Cortex of kidney (tissue), 1 donor: ENCODE measurements around the gene THAP7.
"Not testable (repeated sequence)": the region's sequence is repeated elsewhere in the genome, so short reads cannot be mapped to it uniquely, and the experiment has no call there.

Experiments used
- DNase-seq: peaks from one replicate; lab custom pipeline; 2025; lab: John Stamatoyannopoulos, UW

The THAP7 gene

GRCh38 chr22:20978419-20978818 is 23.5 kb downstream of the THAP7 start:
- DNase-seq = no peak

GRCh38 chr22:20977516-20978170 is 24.3 kb downstream of the THAP7 start:
- DNase-seq = no peak

- DNase-seq = no peak
Observed at GRCh38 chr22:20977019-20977418, 24.9 kb downstream of the THAP7 start.

- no peak for DNase-seq
Observed at GRCh38 chr22:20976291-20976877, 25.5 kb downstream of the THAP7 start.

- no peak for DNase-seq
Observed at GRCh38 chr22:20975541-20976290, 26.2 kb downstream of the THAP7 start.

- DNase-seq = no peak
Observed at GRCh38 chr22:20974336-20974955, 27.5 kb downstream of the THAP7 start.

- no peak for DNase-seq
Observed at GRCh38 chr22:20973634-20974286, 28.2 kb downstream of the THAP7 start.

GRCh38 chr22:20972933-20973577 is 28.9 kb downstream of the THAP7 start:
- no peak for DNase-seq

GRCh38 chr22:20972014-20972694 is 29.8 kb downstream of the THAP7 start:
- DNase-seq = not testable (repeated sequence)

GRCh38 chr22:20970939-20971657 is 30.8 kb downstream of the THAP7 start:
- DNase-seq = no peak

GRCh38 chr22:20968281-20968977 is 33.5 kb downstream of the THAP7 start:
- no peak for DNase-seq

- no peak for DNase-seq
Observed at GRCh38 chr22:20967697-20968211, 34.2 kb downstream of the THAP7 start.

GRCh38 chr22:20966883-20967696 is 34.8 kb downstream of the THAP7 start, which contains the start of gene AIFM3:
Gene AIFM3, plus strand, starts transcription at chr22:20967255. Its CDS starts 690 bp downstream, at chr22:20967945.
- no peak for DNase-seq

- no peak for DNase-seq
Observed at GRCh38 chr22:20965888-20966855, 35.7 kb downstream of the THAP7 start.

- DNase-seq = no peak
Observed at GRCh38 chr22:20965104-20965887, 36.6 kb downstream of the THAP7 start.

GRCh38 chr22:20964799-20965103 is 37.2 kb downstream of the THAP7 start:
- no peak for DNase-seq
